ENCODE data around the gene MACO1.

Gene MACO1

GRCh38 chr1:25545767-25546166, 115.1 kb downstream of the MACO1 start:
- no peak for DNase-seq

DNA sequence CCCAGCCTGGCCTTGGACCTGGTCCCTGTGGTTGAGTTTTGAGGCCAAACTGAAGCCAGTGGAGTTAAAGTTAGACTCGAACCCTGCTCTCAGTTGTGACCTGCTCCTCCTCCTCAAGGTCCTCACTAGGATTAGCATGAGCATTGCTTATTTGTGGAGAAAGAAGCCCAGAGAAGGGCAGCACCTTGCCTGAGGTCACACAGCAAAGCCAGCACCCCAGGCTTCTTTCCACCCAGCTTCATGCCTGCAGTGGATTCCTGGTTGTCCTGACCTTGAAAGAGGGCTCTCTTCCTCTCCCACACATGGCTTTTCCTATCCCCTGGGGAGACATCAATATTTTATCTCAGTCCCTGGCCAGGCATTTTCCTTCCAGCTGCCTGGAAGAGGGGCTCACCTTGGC, 115.5 kb downstream of the MACO1 start:
- no peak for DNase-seq

GRCh38 chr1:25548601-25549000, 117.9 kb downstream of the MACO1 start:
- no peak for DNase-seq

- peak; percentile 51 for DNase-seq
These were observed 118.8 kb downstream of the MACO1 start for GRCh38 chr1:25549273-25550154.

All from effector CD8-positive, alpha-beta T cell (primary cell).